ENCODE measurements around the gene SLC66A3.

The SLC66A3 gene

DNA sequence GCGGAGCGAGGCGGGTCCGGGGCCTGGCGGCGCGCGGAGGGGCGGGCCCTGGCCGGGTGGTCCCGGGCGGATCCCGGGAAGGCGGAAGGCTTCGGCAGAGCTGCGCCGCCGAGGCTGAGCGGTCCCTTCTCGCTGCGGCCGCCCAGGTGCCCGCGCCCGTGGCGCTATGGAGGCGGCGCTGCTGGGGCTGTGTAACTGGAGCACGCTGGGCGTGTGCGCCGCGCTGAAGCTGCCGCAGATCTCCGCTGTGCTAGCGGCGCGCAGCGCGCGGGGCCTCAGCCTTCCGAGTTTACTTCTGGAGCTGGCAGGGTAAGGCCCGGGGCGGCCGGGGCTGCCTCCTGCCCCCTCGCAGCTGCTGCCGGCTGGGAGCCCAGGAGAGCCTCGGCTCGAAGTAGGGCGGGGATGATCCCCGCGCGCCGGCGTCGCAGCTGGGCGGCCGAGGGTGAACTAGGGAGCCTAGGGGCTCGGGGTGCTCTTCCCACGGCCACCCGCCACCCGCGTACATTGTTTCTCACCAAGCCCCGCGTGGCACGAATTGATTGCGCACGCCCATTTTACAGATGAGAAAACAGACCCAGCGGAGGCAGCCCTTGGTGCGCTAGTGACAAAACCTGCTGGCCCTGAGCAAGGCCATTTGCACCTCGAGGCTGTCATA, at the start of gene SLC66A3:
TSS of gene SLC66A3 (plus strand) at position 87 of the 655 bp plus-strand sequence. CDS start at position 167, 80 bp downstream.
- peak; percentile 45 for DNase-seq (ENCODE audit: low read depth)

DNA sequence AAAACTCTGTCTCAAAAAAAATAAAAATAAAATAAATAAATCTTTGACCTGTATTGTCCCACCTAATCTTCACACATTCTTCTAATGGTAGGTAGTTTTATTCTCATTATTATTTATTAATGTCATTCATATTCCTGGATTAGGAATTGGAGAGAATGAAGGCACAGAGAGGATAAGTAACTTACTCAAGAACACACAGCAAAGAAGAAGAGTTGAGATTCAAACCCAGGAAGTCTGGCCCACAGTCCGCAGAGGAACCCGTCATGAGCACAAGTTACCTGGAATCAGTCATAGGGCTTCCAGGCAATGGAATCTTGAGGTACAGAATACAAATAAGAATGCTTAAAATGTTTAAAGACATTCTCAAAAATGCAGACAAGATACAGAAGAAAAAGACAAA, 46.3 kb upstream of the SLC66A3 start:
- DNase-seq (ENCODE audit: low read depth), result no peak

DNA sequence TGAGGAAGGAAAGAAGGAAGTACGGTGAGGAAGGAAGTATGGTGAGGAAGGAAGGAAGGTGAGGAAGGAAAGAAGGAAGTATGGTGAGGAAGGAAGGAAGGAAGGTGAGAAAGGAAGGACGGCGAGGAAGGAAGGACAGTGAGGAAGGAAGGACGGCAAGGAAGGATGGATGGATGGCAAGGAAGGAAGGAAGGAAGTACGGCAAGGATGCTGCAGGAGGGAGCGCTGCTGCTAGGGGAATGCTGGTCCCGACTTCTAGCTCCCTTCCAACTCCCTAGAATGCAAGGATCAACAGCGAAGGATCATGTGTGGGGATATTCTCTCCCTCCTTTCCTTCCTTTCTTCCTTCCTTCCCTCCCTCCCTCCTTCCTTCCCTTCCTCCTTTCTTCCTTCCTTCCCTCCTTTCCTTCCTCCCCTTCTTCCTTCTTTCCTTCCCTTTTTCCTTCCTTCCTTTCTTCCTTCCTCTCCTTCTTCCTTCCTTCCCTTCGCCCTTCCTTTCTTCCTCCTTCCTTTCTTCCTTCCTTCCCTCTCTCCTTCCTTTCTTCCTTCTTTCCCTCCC, 42.3 kb upstream of the SLC66A3 start:
- DNase-seq (ENCODE audit: low read depth), result no peak

DNA sequence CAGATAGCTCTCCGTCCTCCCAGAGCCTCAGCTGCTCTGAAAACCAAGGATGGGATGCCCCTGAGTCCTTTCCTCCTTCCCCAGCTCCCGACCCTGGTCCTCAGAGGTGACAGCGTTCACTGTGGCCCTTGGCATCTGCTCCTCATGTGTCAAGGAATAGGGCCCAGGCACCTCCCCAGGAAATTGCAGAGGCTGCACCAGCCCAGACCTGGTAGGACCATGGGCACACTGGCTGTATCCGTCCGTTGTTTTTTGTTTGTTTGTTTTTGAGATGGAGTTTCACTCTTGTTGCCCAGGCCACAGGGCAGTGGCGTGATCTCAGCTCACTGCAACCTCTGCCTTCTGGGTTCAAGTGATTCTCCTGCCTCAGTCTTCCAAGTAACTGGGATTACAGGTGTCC, 37.5 kb upstream of the SLC66A3 start:
- DNase-seq (ENCODE audit: low read depth), result no peak

DNA sequence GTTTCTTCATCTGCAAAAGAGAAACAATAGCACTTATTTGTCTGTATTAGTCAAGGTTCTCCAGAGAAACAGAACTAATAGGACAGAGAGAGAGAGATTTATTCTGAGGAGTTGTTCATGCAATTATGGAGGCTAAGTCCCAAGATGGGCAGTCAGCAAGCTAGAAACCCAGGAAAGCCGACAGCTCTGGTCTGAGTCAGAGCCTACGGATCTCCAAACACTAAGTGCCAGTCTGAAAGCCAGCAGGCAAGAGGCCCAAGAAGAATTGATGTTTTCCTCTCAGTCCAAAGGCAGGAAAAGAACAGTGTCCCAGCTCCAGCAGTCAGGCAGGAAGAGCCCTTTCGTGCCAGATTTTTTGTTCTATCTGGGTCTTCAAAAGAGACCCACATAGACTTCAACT, 36.5 kb upstream of the SLC66A3 start:
- DNase-seq (ENCODE audit: low read depth), result no peak

DNA sequence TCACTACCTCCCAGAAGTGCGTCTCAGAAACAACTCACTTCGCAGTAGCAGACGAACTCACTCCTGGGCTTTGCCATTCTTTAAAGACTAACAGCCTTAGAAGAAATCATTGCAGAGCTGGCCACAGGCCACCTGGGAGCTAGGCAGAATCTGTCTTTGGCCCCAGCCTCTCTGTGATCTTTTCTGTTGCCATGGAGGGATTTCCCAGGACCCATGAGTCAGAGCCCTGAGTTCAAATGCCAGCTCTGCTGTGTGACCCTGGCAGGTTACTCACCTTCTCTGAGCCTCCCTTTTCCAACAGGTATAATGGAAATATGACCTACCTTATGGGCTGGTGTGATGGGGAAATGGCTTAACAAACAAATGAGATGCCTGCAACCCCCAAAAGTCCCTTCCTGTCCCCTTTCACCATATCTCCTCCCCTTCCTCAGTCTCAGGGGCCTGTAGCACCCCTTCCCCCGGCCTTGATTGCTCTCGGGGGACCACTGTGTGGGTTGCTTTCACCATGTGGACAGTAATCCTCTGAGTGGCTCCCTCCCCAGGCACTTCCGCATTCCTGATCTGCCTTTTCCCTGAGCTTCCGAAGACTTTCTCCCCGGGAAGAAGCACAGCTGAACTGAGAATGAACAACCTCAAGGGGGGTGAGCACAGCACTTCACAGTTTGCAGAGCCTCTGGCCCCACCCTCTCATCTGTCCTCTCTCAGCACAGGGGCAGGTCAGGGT, 34.0 kb upstream of the SLC66A3 start:
- no peak for DNase-seq (ENCODE audit: low read depth)

DNA sequence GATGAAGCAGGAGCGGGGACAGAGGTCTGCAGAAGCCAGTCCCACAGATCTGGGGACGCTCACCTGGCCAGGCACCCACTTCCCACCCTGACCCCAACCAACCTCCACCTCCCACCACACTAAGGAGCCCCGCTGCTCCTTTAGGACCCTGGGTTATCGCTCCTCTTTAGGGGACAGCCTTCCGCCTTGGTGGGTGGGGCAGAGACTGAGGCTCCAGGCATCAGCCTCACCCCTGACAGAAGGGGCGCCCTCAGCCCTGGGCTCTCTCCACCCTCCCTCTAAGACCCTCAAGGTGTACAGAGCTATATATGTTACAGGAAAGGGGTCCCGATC, 33.5 kb upstream of the SLC66A3 start:
- DNase-seq (ENCODE audit: low read depth), result no peak

DNA sequence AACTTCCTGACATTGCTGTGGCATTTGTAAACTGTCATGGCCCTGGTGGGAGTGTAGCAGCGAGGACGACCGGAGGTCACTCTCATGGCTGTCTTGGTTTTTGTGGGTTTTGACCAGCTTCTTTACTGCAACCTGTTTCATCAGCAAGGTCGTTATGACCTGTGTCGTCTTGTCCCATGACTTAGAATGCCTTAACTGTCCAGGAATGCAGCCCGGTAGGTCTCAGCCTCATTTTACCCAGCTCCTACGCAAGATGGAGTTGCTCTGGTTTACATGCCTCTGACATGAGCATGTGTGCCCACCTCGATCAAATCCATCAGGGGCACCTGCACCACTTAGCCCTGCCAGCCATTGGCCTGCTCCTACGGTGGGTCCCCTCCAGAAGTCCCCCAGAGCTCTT, 32.9 kb upstream of the SLC66A3 start:
- DNase-seq (ENCODE audit: low read depth), result no peak

DNA sequence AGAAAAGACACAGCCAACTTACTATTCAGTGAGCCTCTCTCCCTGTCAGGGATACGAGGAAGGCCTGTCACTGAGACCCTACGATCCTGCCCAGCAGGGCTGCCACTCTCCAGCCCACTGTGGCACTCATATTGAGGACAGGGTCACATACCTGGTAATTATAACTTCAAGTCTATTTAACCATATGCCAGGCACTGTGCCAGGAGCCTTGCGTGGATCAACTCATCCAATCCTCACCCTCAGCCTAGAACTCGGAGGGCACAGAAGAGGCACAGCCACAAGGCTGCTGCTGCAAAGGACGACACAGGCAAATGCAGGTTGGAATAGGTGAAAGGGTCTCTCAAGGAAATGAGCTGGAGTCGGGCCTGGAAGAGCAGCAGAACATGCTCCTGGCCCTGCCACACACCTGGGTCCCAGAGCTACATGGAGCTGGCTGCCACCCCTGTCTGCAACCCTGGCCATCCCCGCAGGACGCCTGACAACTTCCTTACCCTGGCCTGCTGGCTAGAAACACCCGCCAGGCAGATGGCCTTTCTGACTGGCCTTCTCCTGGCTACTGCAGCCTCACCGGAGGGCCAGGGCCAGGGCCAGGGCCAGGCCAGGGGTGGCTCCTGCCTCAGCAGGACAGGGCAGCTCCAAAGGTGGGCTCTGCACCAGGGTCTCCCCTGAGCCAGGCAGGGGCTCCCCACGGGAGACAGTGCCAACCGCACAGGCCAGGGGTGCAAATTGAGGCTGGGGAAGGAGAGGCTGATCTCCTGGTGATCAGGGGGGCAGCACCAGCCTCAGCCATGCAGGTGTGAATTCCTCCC, 32.1 kb upstream of the SLC66A3 start:
- no peak for DNase-seq (ENCODE audit: low read depth)

DNA sequence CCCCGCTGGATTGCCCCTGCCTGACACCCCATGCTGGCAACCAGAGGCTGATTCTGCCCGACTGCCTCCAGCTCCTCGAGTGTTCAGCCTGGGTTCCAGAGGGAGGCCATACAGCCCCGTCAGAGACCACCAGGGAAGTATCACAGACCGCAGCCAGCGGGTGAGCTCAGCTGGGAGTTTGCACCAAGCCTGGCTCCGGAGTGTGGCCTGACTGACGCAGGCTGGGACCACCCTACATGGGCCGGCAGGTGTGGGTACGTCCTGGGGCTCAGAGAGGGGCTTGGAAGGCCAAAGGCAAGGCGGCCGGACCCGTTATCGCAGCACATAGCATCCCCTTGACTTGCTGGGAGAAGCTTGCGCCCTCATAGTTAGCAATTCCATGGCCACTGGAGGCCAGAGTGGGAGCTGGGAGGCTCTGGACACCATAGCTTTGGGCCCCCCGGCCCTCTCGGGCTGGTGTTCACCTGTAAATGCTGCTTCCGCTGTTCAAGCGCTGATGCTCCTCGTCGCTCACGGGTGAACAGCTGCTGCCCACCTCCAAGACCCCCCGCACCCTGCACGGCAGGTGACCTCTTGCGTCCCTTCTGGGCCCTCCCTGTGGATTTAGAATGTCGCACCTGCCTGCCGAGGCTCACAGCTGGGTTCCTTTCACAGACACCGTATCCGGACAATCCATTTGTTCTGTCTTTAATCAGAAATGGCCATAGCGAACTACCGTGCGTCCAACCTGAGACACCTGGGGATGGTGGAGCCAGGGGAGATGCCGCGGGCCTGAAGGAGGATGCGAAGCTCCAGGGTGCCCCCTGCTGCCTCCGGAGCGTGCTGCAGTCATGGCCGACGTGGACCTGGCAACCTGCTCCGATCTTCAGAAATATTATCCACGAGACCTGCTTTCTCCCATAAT, 31.2 kb upstream of the SLC66A3 start:
- peak; percentile 3 for DNase-seq (ENCODE audit: low read depth)

DNA sequence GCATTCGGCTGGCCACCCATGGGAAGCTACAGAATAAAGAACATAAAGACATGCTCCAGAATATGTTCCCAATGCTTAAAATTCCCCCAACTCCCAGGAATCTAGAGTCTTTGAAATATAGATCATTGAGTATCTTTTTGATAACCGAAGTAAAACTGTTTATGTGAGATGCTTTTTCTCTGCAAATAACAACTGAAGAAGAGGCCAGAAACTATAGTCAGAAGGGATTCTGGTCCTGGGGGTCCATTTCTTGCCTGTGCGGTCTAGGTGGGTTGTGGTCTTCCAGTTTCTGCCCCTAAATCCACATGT, 30.6 kb upstream of the SLC66A3 start:
- no peak for DNase-seq (ENCODE audit: low read depth)

DNA sequence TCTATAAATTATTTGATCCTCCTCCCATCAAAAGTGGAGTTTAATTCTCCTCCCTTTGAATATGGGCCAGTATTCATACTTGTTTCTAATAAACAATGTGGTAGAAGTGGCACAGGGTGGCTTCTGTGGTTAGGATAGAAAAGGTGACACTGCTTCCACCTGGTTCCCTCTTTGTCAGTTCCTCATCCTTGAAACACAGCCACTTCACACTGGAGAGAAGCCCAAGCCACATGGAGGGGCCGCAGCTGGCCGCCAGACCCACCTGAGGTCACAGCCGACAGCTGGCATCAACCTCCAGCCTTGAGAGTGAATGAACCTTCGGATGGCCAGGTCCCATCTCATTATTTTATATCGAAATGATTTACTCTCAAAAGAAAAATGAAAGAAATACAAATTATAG, 27.5 kb upstream of the SLC66A3 start:
- DNase-seq (ENCODE audit: low read depth), result no peak

DNA sequence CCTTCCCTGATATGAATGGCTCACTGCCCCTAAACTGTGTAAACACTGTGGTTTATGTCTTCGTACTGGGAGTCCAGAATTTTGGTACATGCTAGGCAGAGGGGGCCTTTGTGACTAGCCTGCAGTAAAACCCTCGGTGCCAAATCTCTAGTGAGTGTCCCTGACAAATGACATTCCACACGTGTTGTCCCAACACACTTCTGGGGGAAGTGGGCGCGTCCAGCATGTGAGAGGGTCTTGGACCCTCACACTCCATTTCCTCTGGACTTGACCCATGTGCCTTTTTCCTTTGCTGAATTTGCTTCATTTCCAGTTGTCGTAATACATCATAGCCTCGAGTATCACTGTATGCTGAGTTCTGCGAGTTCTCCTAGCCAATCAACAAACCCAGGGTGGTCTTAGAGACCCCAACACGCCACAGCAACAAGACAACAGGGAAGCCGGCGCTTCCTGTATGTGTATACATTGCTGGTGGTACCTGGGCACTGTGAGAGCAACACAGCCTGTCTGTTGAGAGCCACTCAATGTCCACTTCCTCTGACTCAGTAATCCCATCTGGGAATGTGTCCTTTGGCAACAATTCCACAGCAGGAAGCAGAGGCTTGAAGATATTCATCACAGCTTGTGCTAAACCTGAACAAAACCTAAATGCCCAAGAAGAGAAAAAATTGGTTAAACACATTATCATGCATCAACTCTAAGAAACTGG, 26.9 kb upstream of the SLC66A3 start:
- DNase-seq (ENCODE audit: low read depth), result peak; percentile 61

DNA sequence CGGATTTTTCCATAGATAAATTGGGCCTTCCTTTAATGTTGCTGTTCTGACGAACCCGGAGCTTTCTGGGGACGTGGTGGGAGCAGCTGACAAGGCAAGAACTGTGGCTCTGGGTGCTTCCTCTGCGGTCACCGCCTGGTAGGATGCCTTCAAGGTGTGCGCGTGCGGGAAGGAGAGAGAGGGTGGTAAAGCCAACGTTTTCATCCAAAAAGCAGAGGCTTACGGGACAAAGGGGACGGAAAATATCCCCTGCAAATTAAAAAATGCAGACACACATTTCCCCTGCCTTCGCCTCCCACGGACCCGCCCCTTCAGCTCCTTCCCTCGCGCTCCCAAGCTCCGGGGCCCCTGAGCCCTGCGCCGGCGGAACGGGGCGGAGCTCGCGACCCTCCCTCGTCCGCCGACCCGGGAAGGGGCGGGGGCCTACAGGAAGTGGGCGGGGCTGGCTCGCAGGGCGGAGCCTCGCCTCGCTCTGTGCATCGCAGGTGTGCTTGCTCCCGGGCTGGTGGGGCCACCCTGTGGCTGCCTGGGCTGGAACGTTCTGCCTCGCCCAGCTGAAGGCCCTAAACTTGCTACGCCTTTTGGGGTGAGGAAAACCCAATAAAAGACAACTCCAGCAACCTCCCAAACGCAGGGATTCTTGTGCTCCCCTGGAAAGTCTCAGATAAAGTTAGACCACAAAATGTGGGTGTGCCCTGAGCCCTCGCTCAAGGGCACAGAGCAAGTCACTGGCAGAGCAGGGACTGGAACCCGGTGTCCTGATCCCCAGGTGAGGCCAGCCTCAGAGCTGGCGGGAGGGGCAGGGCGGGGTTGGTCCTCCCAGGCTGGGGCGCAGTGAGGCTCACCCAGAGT, 25.4 kb upstream of the SLC66A3 start:
- DNase-seq (ENCODE audit: low read depth), result no peak

DNA sequence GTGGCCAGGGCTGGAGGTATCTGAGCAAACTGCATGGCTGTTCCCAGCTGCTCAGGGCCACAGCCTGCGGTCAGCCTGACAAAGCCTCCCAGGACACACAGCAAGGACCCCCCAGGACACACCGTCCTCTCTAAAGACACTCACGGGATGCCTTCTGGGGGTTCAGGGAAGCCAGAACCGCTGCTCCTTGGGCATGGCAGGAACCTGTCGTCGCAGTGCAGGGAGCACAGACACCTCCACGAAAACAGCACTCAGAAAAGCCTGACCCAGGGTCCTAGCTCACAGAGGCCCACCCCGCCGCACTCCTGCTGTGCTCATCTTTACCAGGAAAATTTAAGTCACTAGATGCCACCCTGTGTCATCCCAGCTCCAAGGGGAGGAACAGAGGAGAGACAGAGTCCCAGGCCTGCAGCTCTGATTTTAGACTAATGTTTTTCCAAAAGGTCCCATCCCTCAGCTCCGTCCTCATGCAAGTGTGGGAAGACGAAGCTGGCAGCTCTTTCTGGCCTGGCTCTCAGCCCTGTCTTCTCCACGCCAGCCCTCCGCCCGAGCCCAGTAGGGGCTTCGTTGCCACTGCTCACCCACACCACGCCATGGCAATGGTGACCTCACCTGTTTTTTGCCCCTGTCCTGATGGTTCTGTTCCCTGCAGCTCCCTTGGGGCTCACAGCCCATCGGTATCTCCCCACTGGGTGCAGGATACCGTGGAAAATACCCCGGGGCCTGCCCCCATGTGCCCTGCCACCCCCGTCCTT, 23.9 kb upstream of the SLC66A3 start:
- DNase-seq (ENCODE audit: low read depth), result no peak

DNA sequence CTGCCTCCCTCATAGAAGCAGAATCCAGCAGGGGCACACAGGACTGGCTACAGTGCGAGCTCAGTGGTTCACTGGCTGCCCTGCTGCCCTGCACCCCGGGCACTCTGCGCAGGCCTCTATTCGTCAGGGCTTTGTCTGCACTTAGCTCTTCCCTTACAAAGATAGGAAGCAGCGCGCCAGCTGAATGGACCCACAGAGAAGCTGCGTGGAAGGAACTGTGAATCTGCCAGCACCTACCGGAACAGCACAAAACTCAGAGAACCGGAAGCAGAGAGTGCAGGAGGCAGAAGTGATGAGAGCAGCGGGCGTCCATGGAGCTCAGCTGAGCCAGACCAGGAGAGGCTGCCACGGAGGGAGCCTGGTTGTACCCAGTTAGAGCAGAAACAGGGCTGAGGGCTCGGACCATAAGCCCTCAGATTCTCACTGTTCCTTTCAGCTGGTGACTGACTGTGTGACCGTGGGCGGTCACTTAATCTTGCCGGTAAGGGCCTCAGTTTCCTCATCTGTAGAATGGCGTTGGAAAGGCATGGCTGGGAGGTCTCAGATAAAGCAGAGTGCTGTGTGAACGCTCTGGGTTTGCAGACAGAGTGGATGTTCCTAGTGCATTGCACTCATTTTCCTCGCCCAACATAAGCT, 23.1 kb upstream of the SLC66A3 start:
- no peak for DNase-seq (ENCODE audit: low read depth)

DNA sequence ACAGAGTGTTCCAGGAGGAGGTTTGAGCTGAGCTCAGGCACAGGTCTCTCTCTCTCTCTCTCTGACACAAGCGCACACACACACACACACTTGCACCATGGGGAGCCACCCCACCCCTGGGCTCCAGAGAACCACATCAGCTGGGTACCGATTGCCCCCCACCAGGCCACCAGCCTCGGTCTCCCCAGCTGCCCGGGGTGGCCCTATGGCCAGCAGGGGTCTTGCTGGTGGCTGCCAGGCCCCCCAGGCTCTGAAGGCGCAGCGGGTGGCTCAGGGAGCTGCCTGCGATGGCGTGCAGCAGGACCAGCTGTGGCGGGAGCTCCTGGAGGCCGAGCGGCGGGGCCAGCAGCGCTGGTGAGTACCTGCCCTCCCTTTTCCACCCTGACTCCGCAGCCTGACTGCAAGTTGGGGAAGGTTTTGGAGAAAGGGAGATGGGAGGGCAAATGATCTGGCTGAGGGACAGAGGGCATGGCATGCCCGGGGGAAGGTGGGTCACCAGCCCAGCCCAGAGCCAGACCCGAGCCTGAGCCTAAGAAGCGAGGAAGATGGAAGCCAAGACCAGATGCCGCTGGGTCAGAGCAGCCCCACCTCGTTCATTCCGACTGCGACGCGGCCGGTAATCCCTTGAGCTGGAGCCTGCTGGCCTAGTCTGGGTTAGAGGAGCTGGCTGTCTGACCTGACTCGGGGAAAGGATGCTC, 21.9 kb upstream of the SLC66A3 start:
- no peak for DNase-seq (ENCODE audit: low read depth)

DNA sequence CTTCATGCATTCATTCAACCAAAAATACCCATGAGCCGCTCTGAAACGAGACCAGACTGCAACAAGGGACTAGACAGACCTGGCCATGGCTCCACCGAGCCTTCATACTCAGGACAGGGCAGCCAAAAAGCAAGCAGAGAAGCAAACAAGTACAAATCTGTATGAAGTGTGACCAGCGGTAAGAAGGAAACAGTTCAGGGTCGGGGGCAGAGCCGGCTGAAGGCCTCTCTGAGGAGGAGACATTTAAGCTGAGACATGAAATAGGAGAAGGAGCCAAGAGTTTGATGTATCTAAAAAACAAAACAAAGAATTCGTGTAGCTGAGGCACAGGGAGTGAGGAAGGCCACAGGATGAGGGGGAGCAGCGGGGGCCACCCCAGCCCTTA, 21.3 kb upstream of the SLC66A3 start:
- DNase-seq (ENCODE audit: low read depth), result no peak

DNA sequence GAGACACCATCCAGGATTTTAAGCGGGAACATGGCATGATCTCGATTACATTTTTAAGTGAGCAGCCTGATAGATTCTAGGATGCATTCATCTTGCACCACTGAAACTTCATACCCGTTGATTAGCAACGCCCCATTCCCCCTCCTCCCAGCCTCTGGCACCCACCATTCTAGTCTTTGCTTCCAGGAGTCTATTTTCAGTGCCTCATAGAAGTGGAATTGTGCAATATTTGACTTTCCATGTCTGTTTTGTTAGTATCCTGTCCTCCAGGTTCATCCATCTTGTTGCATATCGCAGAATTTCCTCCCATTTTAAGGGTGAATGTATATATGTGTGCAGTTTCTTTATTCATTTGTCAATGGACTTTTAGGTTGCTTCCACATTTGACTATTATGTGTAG, 20.9 kb upstream of the SLC66A3 start:
- no peak for DNase-seq (ENCODE audit: low read depth)
